ENCODE measurements around the gene TUT4.

The TUT4 gene

DNA sequence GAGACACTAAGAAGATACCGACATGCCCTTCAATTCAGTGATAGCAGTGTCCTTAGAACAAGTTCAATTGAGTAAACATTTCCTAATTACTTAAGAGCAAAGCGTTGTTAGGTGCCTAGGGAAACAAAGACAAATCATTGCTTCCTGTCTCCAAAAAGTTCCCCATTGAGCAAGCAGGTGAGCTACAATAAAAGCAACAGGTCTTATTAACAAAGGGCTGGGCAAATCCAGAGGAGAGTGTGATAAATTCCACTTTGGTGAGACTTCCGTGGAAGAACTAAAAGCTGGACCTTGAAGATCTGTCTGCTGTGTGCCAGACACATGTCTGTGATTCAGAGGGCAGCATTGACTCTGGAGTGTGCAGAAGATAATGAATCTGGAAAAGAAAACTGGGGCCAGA lies 1.9 kb upstream of the TUT4 start:
- no peak for TF ChIP-seq ZFX (IDR thresholded peaks at IDR 0.05)
- TF ChIP-seq, protein P1, sequence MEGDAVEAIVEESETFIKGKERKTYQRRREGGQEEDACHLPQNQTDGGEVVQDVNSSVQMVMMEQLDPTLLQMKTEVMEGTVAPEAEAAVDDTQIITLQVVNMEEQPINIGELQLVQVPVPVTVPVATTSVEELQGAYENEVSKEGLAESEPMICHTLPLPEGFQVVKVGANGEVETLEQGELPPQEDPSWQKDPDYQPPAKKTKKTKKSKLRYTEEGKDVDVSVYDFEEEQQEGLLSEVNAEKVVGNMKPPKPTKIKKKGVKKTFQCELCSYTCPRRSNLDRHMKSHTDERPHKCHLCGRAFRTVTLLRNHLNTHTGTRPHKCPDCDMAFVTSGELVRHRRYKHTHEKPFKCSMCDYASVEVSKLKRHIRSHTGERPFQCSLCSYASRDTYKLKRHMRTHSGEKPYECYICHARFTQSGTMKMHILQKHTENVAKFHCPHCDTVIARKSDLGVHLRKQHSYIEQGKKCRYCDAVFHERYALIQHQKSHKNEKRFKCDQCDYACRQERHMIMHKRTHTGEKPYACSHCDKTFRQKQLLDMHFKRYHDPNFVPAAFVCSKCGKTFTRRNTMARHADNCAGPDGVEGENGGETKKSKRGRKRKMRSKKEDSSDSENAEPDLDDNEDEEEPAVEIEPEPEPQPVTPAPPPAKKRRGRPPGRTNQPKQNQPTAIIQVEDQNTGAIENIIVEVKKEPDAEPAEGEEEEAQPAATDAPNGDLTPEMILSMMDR (conservative IDR thresholded peaks at IDR 0.05), result no peak
- H3K27ac ChIP-seq, result no peak overlapping the region

GRCh38 chr1:52554267-52554640 lies 1.4 kb upstream of the TUT4 start:
- no peak overlapping the region for H3K27ac ChIP-seq
- no peak for TF ChIP-seq ZFX (IDR thresholded peaks at IDR 0.05)

GRCh38 chr1:52553362-52554266 lies 722 bp upstream of the TUT4 start:
- H3K27ac ChIP-seq, result peak overlapping the region; percentile 88
- TF ChIP-seq, protein P1 (conservative IDR thresholded peaks at IDR 0.05), result no peak
- TF ChIP-seq ZFX (IDR thresholded peaks at IDR 0.05), result no peak

- peak overlapping the region; percentile 88 for H3K27ac ChIP-seq
- no peak for TF ChIP-seq ZFX (IDR thresholded peaks at IDR 0.05)
- TF ChIP-seq, protein P1 (conservative IDR thresholded peaks at IDR 0.05), result no peak
Measured at GRCh38 chr1:52552236-52552504, 722 bp downstream of the TUT4 start.

DNA sequence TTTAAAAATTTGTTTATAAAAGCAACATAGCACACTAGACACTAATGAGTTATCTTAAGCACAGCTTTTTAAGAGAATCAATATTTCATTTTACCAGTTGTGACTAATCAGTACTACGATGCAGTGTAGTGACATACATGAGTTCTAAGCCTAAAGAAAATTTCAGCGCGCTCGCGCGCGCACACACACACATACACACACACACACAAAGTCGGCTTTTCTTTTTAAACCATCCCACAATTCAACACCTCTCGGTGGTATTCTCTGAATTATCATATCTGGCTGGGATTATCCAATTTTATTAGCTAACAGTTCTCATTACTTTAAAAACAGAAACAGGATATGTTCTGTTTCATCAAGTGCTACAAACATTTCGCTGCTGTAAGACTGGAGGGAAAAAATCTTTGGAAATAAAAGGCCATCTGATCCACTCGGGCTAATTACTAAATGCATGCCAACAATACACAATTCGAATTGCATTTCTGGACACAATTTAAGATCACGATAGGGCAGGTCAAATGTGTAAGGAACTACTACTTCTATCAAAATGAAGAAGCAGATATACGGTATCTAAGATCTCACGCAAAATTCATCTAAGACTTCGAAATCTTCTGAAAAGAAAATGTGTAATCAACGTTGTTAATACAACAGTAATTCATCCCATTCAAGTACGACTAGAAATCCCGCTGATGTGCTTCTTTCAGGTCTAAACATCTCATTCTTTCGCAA lies 1.2 kb downstream of the TUT4 start:
- H3K27ac ChIP-seq, result peak overlapping the region; percentile 88
- TF ChIP-seq, protein P1 (conservative IDR thresholded peaks at IDR 0.05), result no peak
- no peak for TF ChIP-seq ZFX (IDR thresholded peaks at IDR 0.05)

- no peak overlapping the region for H3K27ac ChIP-seq
- no peak for TF ChIP-seq ZFX (IDR thresholded peaks at IDR 0.05)
- TF ChIP-seq, protein P1 (conservative IDR thresholded peaks at IDR 0.05), result no peak
Measured at GRCh38 chr1:52550447-52550846, 2.4 kb downstream of the TUT4 start.

GRCh38 chr1:52549267-52549666 lies 3.6 kb downstream of the TUT4 start:
- TF ChIP-seq, protein P1 (conservative IDR thresholded peaks at IDR 0.05), result no peak
- no peak for TF ChIP-seq ZFX (IDR thresholded peaks at IDR 0.05)
- H3K27ac ChIP-seq, result no peak overlapping the region

Data from C4-2B (cell line).